Suprapubic skin (tissue), 4 donors: Measurements from ENCODE around the gene RTBDN.

Source experiments
- POLR2A ChIP-seq, 2 donors: fragments of 450-650 bp; IDR thresholded peaks; one replicate each; pipeline ENCODE4 v1.6.1; 2017; ENCODE audit warnings: antibody characterized with exemption in 2 of 2, mild to moderate bottlenecking in 2 of 2, moderate library complexity in 2 of 2
- POLR2AphosphoS5 ChIP-seq, 3 donors: sonication (generic); formaldehyde crosslinking; IDR thresholded peaks; one replicate each; pipeline ENCODE4 v1.6.1; 2017; ENCODE audit warnings: antibody characterized with exemption in 3 of 3
- TF ChIP-seq, protein P1 (sequence below), 2 donors: fragments of 200-600 bp in 1 of 2; fragments of 450-650 bp in 1 of 2; sonication (generic) in 1 of 2; IDR thresholded peaks; one replicate each; pipeline ENCODE4 v1.5.1; 2016 to 2019; ENCODE audit warnings: antibody characterized with exemption in 2 of 2, mild to moderate bottlenecking in 1 of 2, moderate library complexity in 1 of 2

GRCh38 chr19:12847159-12848139, 13.1 kb upstream of the RTBDN start:
- TF ChIP-seq, protein P1, sequence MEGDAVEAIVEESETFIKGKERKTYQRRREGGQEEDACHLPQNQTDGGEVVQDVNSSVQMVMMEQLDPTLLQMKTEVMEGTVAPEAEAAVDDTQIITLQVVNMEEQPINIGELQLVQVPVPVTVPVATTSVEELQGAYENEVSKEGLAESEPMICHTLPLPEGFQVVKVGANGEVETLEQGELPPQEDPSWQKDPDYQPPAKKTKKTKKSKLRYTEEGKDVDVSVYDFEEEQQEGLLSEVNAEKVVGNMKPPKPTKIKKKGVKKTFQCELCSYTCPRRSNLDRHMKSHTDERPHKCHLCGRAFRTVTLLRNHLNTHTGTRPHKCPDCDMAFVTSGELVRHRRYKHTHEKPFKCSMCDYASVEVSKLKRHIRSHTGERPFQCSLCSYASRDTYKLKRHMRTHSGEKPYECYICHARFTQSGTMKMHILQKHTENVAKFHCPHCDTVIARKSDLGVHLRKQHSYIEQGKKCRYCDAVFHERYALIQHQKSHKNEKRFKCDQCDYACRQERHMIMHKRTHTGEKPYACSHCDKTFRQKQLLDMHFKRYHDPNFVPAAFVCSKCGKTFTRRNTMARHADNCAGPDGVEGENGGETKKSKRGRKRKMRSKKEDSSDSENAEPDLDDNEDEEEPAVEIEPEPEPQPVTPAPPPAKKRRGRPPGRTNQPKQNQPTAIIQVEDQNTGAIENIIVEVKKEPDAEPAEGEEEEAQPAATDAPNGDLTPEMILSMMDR (IDR thresholded peaks at IDR 0.05), result peak; percentile 91 to 100
- no peak for TF ChIP-seq POLR2AphosphoS5 (IDR thresholded peaks at IDR 0.05)
- no peak for TF ChIP-seq POLR2A (IDR thresholded peaks at IDR 0.05)
